ENCODE measurements around the gene ACAA1.
A peak's percentile ranks its signal among the peaks of the same experiment; 100 is the strongest.

Gene ACAA1

GRCh38 chr3:38139652-38140051, 2.7 kb upstream of the ACAA1 start:
- H2AFZ ChIP-seq (ENCODE audit: low read depth), result no peak overlapping the region
- H3K27ac ChIP-seq, result no peak overlapping the region
- peaks cover 5% of the 10 kb centered on the region for H3K4me1 ChIP-seq (ENCODE audit: low read depth, poor library complexity, severe bottlenecking)
- no peak for TF ChIP-seq CTCF (conservative IDR thresholded peaks at IDR 0.05; ENCODE audit: low read depth, low read length)
- no peaks in the 10 kb centered on the region for H3K79me2 ChIP-seq (ENCODE audit: insufficient read depth, low read depth)
- H4K20me1 ChIP-seq (ENCODE audit: insufficient read depth), result no peaks in the 10 kb centered on the region
- no peak overlapping the region for H3K4me3 ChIP-seq (IDR thresholded peaks at IDR 0.05; ENCODE audit: insufficient read depth, low read depth, low read length)
- H3K9ac ChIP-seq, result no peak overlapping the region
- H3K36me3 ChIP-seq (ENCODE audit: insufficient read depth), result no peaks in the 10 kb centered on the region
- no peaks in the 10 kb centered on the region for H3K27me3 ChIP-seq (ENCODE audit: insufficient read depth, low read depth)
- peak overlapping the region; percentile 76; the same call in 1 of the 2 replicates for H3K4me2 ChIP-seq

- no peak overlapping the region; the same call in 1 of the 2 replicates for H3K9ac ChIP-seq
- H3K4me2 ChIP-seq, result peak overlapping the region; percentile 76
- no peak overlapping the region for H3K27ac ChIP-seq
- no peaks in the 10 kb centered on the region for H3K79me2 ChIP-seq (ENCODE audit: insufficient read depth, low read depth)
- no peak for TF ChIP-seq CTCF (conservative IDR thresholded peaks at IDR 0.05; ENCODE audit: low read depth, low read length)
- no peaks in the 10 kb centered on the region for H3K36me3 ChIP-seq (ENCODE audit: insufficient read depth)
- H4K20me1 ChIP-seq (ENCODE audit: insufficient read depth), result no peaks in the 10 kb centered on the region
- H3K4me3 ChIP-seq (IDR thresholded peaks at IDR 0.05; ENCODE audit: insufficient read depth, low read depth, low read length), result no peak overlapping the region
- peak overlapping the region; percentile 81 for H2AFZ ChIP-seq (ENCODE audit: low read depth)
- no peaks in the 10 kb centered on the region for H3K27me3 ChIP-seq (ENCODE audit: insufficient read depth, low read depth)
- peaks cover 5% of the 10 kb centered on the region for H3K4me1 ChIP-seq (ENCODE audit: low read depth, poor library complexity, severe bottlenecking)
Observed at GRCh38 chr3:38139191-38139590, 2.3 kb upstream of the ACAA1 start.

- Histone ChIP-seq H3K79me2 (ENCODE audit: insufficient read depth, low read depth) (no peaks in the 10 kb centered on the region), H2AFZ (ENCODE audit: low read depth) (peak within 1 kb of the TSS; percentile 81), H3K4me1 (ENCODE audit: low read depth, poor library complexity, severe bottlenecking) (peaks cover 5% of the 10 kb centered on the region)
Observed at GRCh38 chr3:38138349-38139190, 1.6 kb upstream of the ACAA1 start, which contains the start of gene MYD88. TSS of gene MYD88 (plus strand) at chr3:38138661. CDS start at chr3:38138701, 40 bp downstream.

More at GRCh38 chr3:38138349-38139190, 1.6 kb upstream of the ACAA1 start, which contains the start of gene MYD88:
- Histone ChIP-seq H3K27me3 (ENCODE audit: insufficient read depth, low read depth) (no peaks in the 10 kb centered on the region), H3K4me2 (peak within 1 kb of the TSS; percentile 76), H4K20me1 (ENCODE audit: insufficient read depth) (no peaks in the 10 kb centered on the region), H3K4me3 (IDR thresholded peaks at IDR 0.05; ENCODE audit: insufficient read depth, low read depth, low read length) (peak within 1 kb of the TSS; percentile 61), H3K36me3 (ENCODE audit: insufficient read depth) (no peaks in the 10 kb centered on the region), H3K27ac (no peak within 1 kb of the TSS), H3K9ac (peak within 1 kb of the TSS; percentile 51; the same call in 1 of the 2 replicates)
- TF ChIP-seq CTCF (conservative IDR thresholded peaks at IDR 0.05; ENCODE audit: low read depth, low read length), result no peak

Measured in KMS-11 (cell line).